22Rv1 (cell line): ENCODE results near the gene MTA3.

Experiments
- CTCF ChIP-seq: fragments of 450-650 bp; IDR thresholded peaks from 2 replicates; pipeline ENCODE4 v1.5.1; 2017; ENCODE audit warnings: mild to moderate bottlenecking
- ZFX ChIP-seq: fragments of 450-650 bp; IDR thresholded peaks from 2 replicates; pipeline ENCODE4 v1.6.1; 2017; ENCODE audit warnings: antibody characterized with exemption, borderline replicate concordance

GRCh38 chr2:42796427-42797248, 228.2 kb downstream of the MTA3 start:
- TF ChIP-seq CTCF (no peak), ZFX (no peak)
